SJSA1 (cell line): Measurements from ENCODE around the gene DGLUCY. TPM values are rescaled to one million over a fixed set of nuclear protein-coding genes. Genes with fewer than 3 reads are reported as not detected.
"Not testable (repeated sequence)": the region's sequence is repeated elsewhere in the genome, so short reads cannot be mapped to it uniquely, and the experiment has no call there.

Experiments
- DNase-seq, 2 experiments: peaks; one replicate each; pipeline ENCODE4 v3.0.0-alpha.2; 2015 to 2020; ENCODE audit warnings: low spot score in 2 of 2, low read depth in 1 of 2
- H3K27ac ChIP-seq: fragments of 250-450 bp; sonication (Bioruptor Pico); 2 replicates; pipeline ENCODE4 v1.5.1; 2020; ENCODE audit warnings: mild to moderate bottlenecking, moderate library complexity
- H3K27me3 ChIP-seq: fragments of 250-450 bp; sonication (Bioruptor Pico); replicated peaks from 2 replicates; pipeline ENCODE4 v1.5.1; 2020; ENCODE audit warnings: mild to moderate bottlenecking, moderate library complexity
- H3K36me3 ChIP-seq: fragments of 250-450 bp; sonication (Bioruptor Pico); 2 replicates; pipeline ENCODE4 v1.5.1; 2020; ENCODE audit warnings: mild to moderate bottlenecking
- H3K4me1 ChIP-seq: fragments of 250-450 bp; sonication (Bioruptor Pico); replicated peaks from 2 replicates; pipeline ENCODE4 v1.6.1; 2021; ENCODE audit warnings: mild to moderate bottlenecking
- H3K4me3 ChIP-seq: fragments of 250-450 bp; sonication (Bioruptor Pico); 2 replicates; pipeline ENCODE4 v1.5.1; 2020; ENCODE audit warnings: mild to moderate bottlenecking
- H3K9me3 ChIP-seq: fragments of 250-450 bp; sonication (Bioruptor Pico); replicated peaks from 2 replicates; pipeline ENCODE4 v1.5.1; 2020; ENCODE audit warnings: mild to moderate bottlenecking
- total RNA-seq: library from RNA; depleted of rRNA; stranded (reverse); fragments of >200 nt; shearing (Covaris generic); gene quantifications from 2 replicates; pipeline ENCODE4 v1.2.3, GENCODE V29; 2014

Gene DGLUCY
- total RNA-seq, 1 experiment from 2014 or later: 11.8 TPM

- no peak for DNase-seq
- Histone ChIP-seq H3K27ac (no peak overlapping the region), H3K4me3 (no peak overlapping the region), H3K36me3 (no peaks in the 10 kb centered on the region), H3K4me1 (no peaks in the 10 kb centered on the region), H3K27me3 (no peaks in the 10 kb centered on the region), H3K9me3 (no peaks in the 10 kb centered on the region)
Measured at GRCh38 chr14:91237219-91237618, 123.3 kb downstream of the DGLUCY start.

- Histone ChIP-seq H3K27me3 (no peaks in the 10 kb centered on the region), H3K27ac (no peak overlapping the region), H3K9me3 (no peaks in the 10 kb centered on the region), H3K4me3 (no peak overlapping the region), H3K36me3 (no peaks in the 10 kb centered on the region), H3K4me1 (no peaks in the 10 kb centered on the region; the same call in 1 of the 2 replicates)
- DNase-seq: no peak
Measured at GRCh38 chr14:91238085-91238484, 124.2 kb downstream of the DGLUCY start.

- no peaks in the 10 kb centered on the region for H3K27me3 ChIP-seq
- no peak for DNase-seq
- no peak overlapping the region for H3K27ac ChIP-seq
- no peaks in the 10 kb centered on the region for H3K9me3 ChIP-seq
- H3K36me3 ChIP-seq: no peaks in the 10 kb centered on the region
- no peaks in the 10 kb centered on the region; the same call in 1 of the 2 replicates for H3K4me1 ChIP-seq
- no peak overlapping the region for H3K4me3 ChIP-seq
Measured at GRCh38 chr14:91238661-91239060, 124.8 kb downstream of the DGLUCY start.

GRCh38 chr14:91241863-91242262, 128.0 kb downstream of the DGLUCY start:
- Histone ChIP-seq H3K27me3 (no peaks in the 10 kb centered on the region), H3K36me3 (no peaks in the 10 kb centered on the region), H3K9me3 (no peaks in the 10 kb centered on the region), H3K4me3 (no peak overlapping the region), H3K4me1 (no peaks in the 10 kb centered on the region; the same call in 1 of the 2 replicates), H3K27ac (no peak overlapping the region)
- DNase-seq: no peak

GRCh38 chr14:91242635-91243034, 128.8 kb downstream of the DGLUCY start:
- Histone ChIP-seq H3K4me1 (no peaks in the 10 kb centered on the region; the same call in 1 of the 2 replicates), H3K4me3 (no peak overlapping the region), H3K27ac (no peak overlapping the region), H3K9me3 (no peaks in the 10 kb centered on the region), H3K27me3 (no peaks in the 10 kb centered on the region), H3K36me3 (no peaks in the 10 kb centered on the region)
- DNase-seq: no peak

- no peak for DNase-seq
- H3K4me3 ChIP-seq: no peak overlapping the region
- H3K4me1 ChIP-seq: no peaks in the 10 kb centered on the region; the same call in 1 of the 2 replicates
- no peaks in the 10 kb centered on the region for H3K36me3 ChIP-seq
- H3K9me3 ChIP-seq: no peaks in the 10 kb centered on the region
- no peak overlapping the region for H3K27ac ChIP-seq
- H3K27me3 ChIP-seq: no peaks in the 10 kb centered on the region
Measured at GRCh38 chr14:91243074-91243471, 129.2 kb downstream of the DGLUCY start.

- no peaks in the 10 kb centered on the region; the same call in 1 of the 2 replicates for H3K4me1 ChIP-seq
- no peak within 1 kb of the TSS for H3K4me3 ChIP-seq
- H3K36me3 ChIP-seq: no peaks in the 10 kb centered on the region
- no peaks in the 10 kb centered on the region for H3K9me3 ChIP-seq
- no peaks in the 10 kb centered on the region for H3K27me3 ChIP-seq
- DNase-seq: no peak
- H3K27ac ChIP-seq: no peak within 1 kb of the TSS
Measured at GRCh38 chr14:91244501-91244901, 130.6 kb downstream of the DGLUCY start, which contains the start of gene GPR68. Gene GPR68, minus strand, starts transcription at chr14:91244704. Its CDS starts 9,654 bp downstream, at chr14:91235050.

GRCh38 chr14:91245029-91245428, 131.2 kb downstream of the DGLUCY start:
- H3K36me3 ChIP-seq: no peaks in the 10 kb centered on the region
- DNase-seq: no peak
- H3K27me3 ChIP-seq: no peaks in the 10 kb centered on the region
- H3K4me3 ChIP-seq: no peak overlapping the region
- H3K9me3 ChIP-seq: no peaks in the 10 kb centered on the region
- no peaks in the 10 kb centered on the region; the same call in 1 of the 2 replicates for H3K4me1 ChIP-seq
- H3K27ac ChIP-seq: no peak overlapping the region

GRCh38 chr14:91245616-91246015, 131.7 kb downstream of the DGLUCY start:
- DNase-seq, H3K4me3 ChIP-seq, H3K4me1 ChIP-seq, H3K9me3 ChIP-seq, H3K36me3 ChIP-seq, H3K27ac ChIP-seq, H3K27me3 ChIP-seq: not testable (repeated sequence)

GRCh38 chr14:91246051-91246852, 132.4 kb downstream of the DGLUCY start:
- H3K9me3 ChIP-seq: no peaks in the 10 kb centered on the region
- no peak overlapping the region for H3K4me3 ChIP-seq
- H3K27me3 ChIP-seq: no peaks in the 10 kb centered on the region
- no peak for DNase-seq
- no peaks in the 10 kb centered on the region; the same call in 1 of the 2 replicates for H3K4me1 ChIP-seq
- H3K27ac ChIP-seq: no peak overlapping the region
- H3K36me3 ChIP-seq: no peaks in the 10 kb centered on the region

GRCh38 chr14:91249841-91250616, 136.2 kb downstream of the DGLUCY start:
- Histone ChIP-seq H3K4me3 (no peak overlapping the region), H3K36me3 (no peaks in the 10 kb centered on the region), H3K9me3 (no peaks in the 10 kb centered on the region), H3K27ac (no peak overlapping the region), H3K4me1 (peaks cover 5% of the 10 kb centered on the region), H3K27me3 (peaks cover 4% of the 10 kb centered on the region)
- DNase-seq: no peak

GRCh38 chr14:91250912-91251311, 137.0 kb downstream of the DGLUCY start:
- Histone ChIP-seq H3K27ac (no peak overlapping the region), H3K4me1 (peaks cover 5% of the 10 kb centered on the region), H3K9me3 (no peaks in the 10 kb centered on the region), H3K36me3 (no peaks in the 10 kb centered on the region), H3K4me3 (no peak overlapping the region), H3K27me3 (peaks cover 4% of the 10 kb centered on the region)
- DNase-seq: no peak

GRCh38 chr14:91252871-91253794, 139.3 kb downstream of the DGLUCY start:
- Histone ChIP-seq H3K4me3 (peak overlapping the region; percentile 37), H3K27me3 (peaks cover 4% of the 10 kb centered on the region), H3K4me1 (peaks cover 5% of the 10 kb centered on the region), H3K27ac (no peak overlapping the region), H3K9me3 (no peaks in the 10 kb centered on the region), H3K36me3 (no peaks in the 10 kb centered on the region)
- DNase-seq: no peak
